ENCODE results near the gene SF3B4. TPM values are rescaled to one million over a fixed set of nuclear protein-coding genes. Genes with fewer than 3 reads are reported as not detected.

Gene SF3B4
- total and polyA plus RNA-seq, 2 of the 4 experiments (the other 2 are of a cell fraction): 6.6 to 64.4 TPM

DNA sequence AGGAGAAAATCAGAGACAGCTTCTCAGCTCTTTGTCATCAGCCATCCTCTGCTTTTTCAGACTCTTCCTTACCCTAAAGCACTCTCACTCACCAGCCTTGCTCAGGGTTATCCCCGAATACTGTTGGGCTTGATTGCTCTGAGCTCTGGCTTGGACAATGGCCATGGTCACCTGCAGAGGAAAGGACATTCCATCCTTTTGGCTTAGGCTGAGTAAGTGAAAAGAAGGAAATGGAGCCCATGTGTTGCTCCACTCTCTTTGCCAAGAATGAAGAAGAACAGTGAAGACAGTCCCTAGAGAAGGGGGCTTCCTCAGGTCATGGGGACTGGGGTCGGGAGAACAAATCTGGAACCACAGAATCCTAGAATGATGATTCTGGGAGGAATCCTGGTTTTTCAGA is 6.8 kb upstream of the SF3B4 start:
- H2AK5ac ChIP-seq (ENCODE audit: low read depth, low read length): no peak overlapping the region
- in situ Hi-C loops (cut with MboI; ENCODE audit: low sequenced_read_pairs) (no loop called here), intact Hi-C loops (cut with micrococcal nuclease) (no loop called here), dilution Hi-C loops (cut with HindIII; ENCODE audit: low sequenced_read_pairs, unreplicated experiment) (no loop called here)
- H3K4me2 ChIP-seq (ENCODE audit: low read depth, low read length): no peak overlapping the region
- no peak for ATAC-seq (ENCODE audit: low read depth)
- no peak overlapping the region for H2AK9ac ChIP-seq (replicated peaks; ENCODE audit: low read depth, low read length, poor library complexity)
- CTCF ChIA-PET: no interaction called here
- H4K5ac ChIP-seq (ENCODE audit: low read depth, low read length): no peak overlapping the region
- H4K20me1 ChIP-seq (ENCODE audit: insufficient read depth, low read length): no peaks in the 10 kb centered on the region
- H3K27ac ChIP-seq (ENCODE audit: insufficient read depth, low read length): no peak overlapping the region
- peaks cover 32% of the 10 kb centered on the region for H3K9me1 ChIP-seq (ENCODE audit: insufficient read depth, low read length)
- H3K56ac ChIP-seq (ENCODE audit: extremely low read depth, insufficient read depth, low read length): no peak overlapping the region
- H3K23ac ChIP-seq (ENCODE audit: low read depth, low read length): no peak overlapping the region
- no peak overlapping the region for H4K8ac ChIP-seq (ENCODE audit: low read depth in 2 of 2, low read length in 2 of 2)
- WGBS, 2 experiments (ENCODE audit: extremely low coverage in 2 of 2, insufficient read length in 1 of 2): no CpG with 5 or more reads among the region's 2 CpGs
- H3K36me3 ChIP-seq (ENCODE audit: control insufficient read depth, insufficient read depth, low read length): peaks cover 18% of the 10 kb centered on the region
- DNase-seq: no peak
- no peak overlapping the region for H3K18ac ChIP-seq (ENCODE audit: low read depth, low read length)
- no TSS peak for BruUV-seq (replicated peaks)
- no peak overlapping the region for H2BK15ac ChIP-seq (ENCODE audit: low read depth, low read length)
- H3K27me3 ChIP-seq (ENCODE audit: control insufficient read depth, insufficient read depth, low read length): no peaks in the 10 kb centered on the region
- no peak overlapping the region for H2BK20ac ChIP-seq (ENCODE audit: low read depth, low read length)
- no peak overlapping the region for H3K14ac ChIP-seq (replicated peaks; ENCODE audit: low read depth, low read length)
- H3K79me1 ChIP-seq (ENCODE audit: low read depth in 1 of 2, low read length in 2 of 2): peaks cover 8 to 61% of the 10 kb centered on the region in 2 experiments; a peak in 3 of 4 replicates
- no peak overlapping the region for H2BK5ac ChIP-seq (ENCODE audit: low read depth, low read length, poor library complexity, severe bottlenecking)
- POLR2A ChIA-PET (ENCODE audit: unreplicated experiment): no interaction called here
- no peak overlapping the region for H3K4me3 ChIP-seq (ENCODE audit: insufficient read depth, low read depth, low read length)
- H2AFZ ChIP-seq (replicated peaks; ENCODE audit: low read length, poor library complexity): no peak overlapping the region
- H3K4ac ChIP-seq (ENCODE audit: low read depth, low read length): no peak overlapping the region
- H4K91ac ChIP-seq (ENCODE audit: insufficient read depth, low read depth, low read length): no peak overlapping the region
- peaks cover 12% of the 10 kb centered on the region for H3K4me1 ChIP-seq (ENCODE audit: control insufficient read depth, insufficient read depth, low read length)
- H3K9me3 ChIP-seq (ENCODE audit: control insufficient read depth, insufficient read depth, low read length): no peaks in the 10 kb centered on the region
- no peak overlapping the region for H2BK120ac ChIP-seq (ENCODE audit: low read depth, low read length)
- TF ChIP-seq BHLHE40 (IDR thresholded peaks at IDR 0.05; ENCODE audit: low read depth, low read length): no peak
- TF ChIP-seq CEBPB (IDR thresholded peaks at IDR 0.05; ENCODE audit: low read depth, low read length): no peak
- TF ChIP-seq POLR2A (IDR thresholded peaks at IDR 0.05; ENCODE audit: low read depth, low read length): no peak
- no peak for TF ChIP-seq NFE2L2 (IDR thresholded peaks at IDR 0.05; ENCODE audit: low read depth, low read length)
- no peak for TF ChIP-seq CHD1 (IDR thresholded peaks at IDR 0.05; ENCODE audit: low read depth, low read length)
- TF ChIP-seq, protein P1, sequence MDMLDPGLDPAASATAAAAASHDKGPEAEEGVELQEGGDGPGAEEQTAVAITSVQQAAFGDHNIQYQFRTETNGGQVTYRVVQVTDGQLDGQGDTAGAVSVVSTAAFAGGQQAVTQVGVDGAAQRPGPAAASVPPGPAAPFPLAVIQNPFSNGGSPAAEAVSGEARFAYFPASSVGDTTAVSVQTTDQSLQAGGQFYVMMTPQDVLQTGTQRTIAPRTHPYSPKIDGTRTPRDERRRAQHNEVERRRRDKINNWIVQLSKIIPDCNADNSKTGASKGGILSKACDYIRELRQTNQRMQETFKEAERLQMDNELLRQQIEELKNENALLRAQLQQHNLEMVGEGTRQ (IDR thresholded peaks at IDR 0.05; ENCODE audit: low read depth, low read length): no peak
- TF ChIP-seq RCOR1 (IDR thresholded peaks at IDR 0.05; ENCODE audit: insufficient replicate concordance, low read length): no peak
- no peak overlapping the region for H3K9ac ChIP-seq (ENCODE audit: low read depth, low read length)
